ENCODE data around the gene LEP. TPM values are rescaled to one million over a fixed set of nuclear protein-coding genes. Genes with fewer than 3 reads are reported as not detected.

LEP gene
- total RNA-seq, 4 donors from 2014 or later = 0.54 to 10.2 (median 4.2) TPM

GRCh38 chr7:128207609-128208008 lies 33.5 kb upstream of the LEP start:
- TF ChIP-seq POLR2A (IDR thresholded peaks at IDR 0.05) = no peak
- no peak for TF ChIP-seq CTCF (IDR thresholded peaks at IDR 0.05)
- WGBS, 2 donors = 60 to 71% methylated on average over 4 of the region's 4 CpGs
- H3K4me3 ChIP-seq (ENCODE audit: low read depth, poor library complexity, severe bottlenecking) = no peak overlapping the region
- intact Hi-C loops (cut with DNase I; ENCODE audit: low total_unique reads) = loop anchor here (5.0 kb wide), 2 partner anchors 70 to 500 kb away; no protein-coding TSS in a partner anchor
- DNase-seq (ENCODE audit: low spot score in 2 of 2) = peak in 1 of 2 donors; percentile 49

- intact Hi-C loops (cut with DNase I; ENCODE audit: low total_unique reads) = loop anchor here (5.0 kb wide), 2 partner anchors 72 to 502 kb away; no protein-coding TSS in a partner anchor
- H3K4me3 ChIP-seq (ENCODE audit: low read depth, poor library complexity, severe bottlenecking) = no peak overlapping the region
- TF ChIP-seq POLR2A (IDR thresholded peaks at IDR 0.05) (no peak), CTCF (IDR thresholded peaks at IDR 0.05) (peak in 1 of 3 donors; percentile 82)
- WGBS, 2 donors = 30 to 44% methylated on average over 25 to 27 of the region's 28 CpGs
- DNase-seq (ENCODE audit: low spot score in 2 of 2) = peak; percentile 34 to 93
These were observed 31.6 kb upstream of the LEP start for GRCh38 chr7:128209229-128210035.

- intact Hi-C loops (cut with DNase I; ENCODE audit: low total_unique reads) = no loop called here
- 38 to 44% methylated on average over 3 of the region's 3 CpGs for WGBS, 2 donors
These were observed 31.1 kb upstream of the LEP start for GRCh38 chr7:128210036-128210347.

GRCh38 chr7:128210590-128211570 lies 30.2 kb upstream of the LEP start:
- no peak overlapping the region for H3K4me3 ChIP-seq (ENCODE audit: low read depth, poor library complexity, severe bottlenecking)
- intact Hi-C loops (cut with DNase I; ENCODE audit: low total_unique reads) = no loop called here
- no peak for TF ChIP-seq POLR2A (IDR thresholded peaks at IDR 0.05)
- TF ChIP-seq CTCF (IDR thresholded peaks at IDR 0.05) = no peak
- DNase-seq (ENCODE audit: low spot score in 2 of 2) = peak in 1 of 2 donors; percentile 67
- 82% methylated on average over 19 of the region's 19 CpGs for WGBS, 2 donors

More at GRCh38 chr7:128210036-128210347, 31.1 kb upstream of the LEP start:
- DNase-seq (ENCODE audit: low spot score in 2 of 2) = no peak
- TF ChIP-seq CTCF (IDR thresholded peaks at IDR 0.05) (no peak), POLR2A (IDR thresholded peaks at IDR 0.05) (no peak)
- H3K4me3 ChIP-seq (ENCODE audit: low read depth, poor library complexity, severe bottlenecking) = no peak overlapping the region

GRCh38 chr7:128211626-128212025 lies 29.5 kb upstream of the LEP start:
- 52% methylated on average over 4 of the region's 4 CpGs for WGBS, 2 donors
- TF ChIP-seq POLR2A (IDR thresholded peaks at IDR 0.05) (no peak), CTCF (IDR thresholded peaks at IDR 0.05) (no peak)
- no peak overlapping the region for H3K4me3 ChIP-seq (ENCODE audit: low read depth, poor library complexity, severe bottlenecking)
- DNase-seq (ENCODE audit: low spot score in 2 of 2) = no peak
- intact Hi-C loops (cut with DNase I; ENCODE audit: low total_unique reads) = no loop called here
